GM18507 (cell line): ENCODE measurements around the gene SND1.
"Not testable (repeated sequence)": the region's sequence is repeated elsewhere in the genome, so short reads cannot be mapped to it uniquely, and the experiment has no call there.

ENCODE experiments used
- DNase-seq: peaks from one replicate; pipeline ENCODE4 v3.0.0; 2011; ENCODE audit warnings: low read depth; ENCODE audit not compliant: insufficient read length; ENCODE audit errors: extremely low spot score
- FAIRE-seq: peaks from 2 replicates; lab custom pipeline; 2011; peaks lifted over from hg19 to GRCh38; lab: Jason Lieb, UNC

SND1 gene

DNA sequence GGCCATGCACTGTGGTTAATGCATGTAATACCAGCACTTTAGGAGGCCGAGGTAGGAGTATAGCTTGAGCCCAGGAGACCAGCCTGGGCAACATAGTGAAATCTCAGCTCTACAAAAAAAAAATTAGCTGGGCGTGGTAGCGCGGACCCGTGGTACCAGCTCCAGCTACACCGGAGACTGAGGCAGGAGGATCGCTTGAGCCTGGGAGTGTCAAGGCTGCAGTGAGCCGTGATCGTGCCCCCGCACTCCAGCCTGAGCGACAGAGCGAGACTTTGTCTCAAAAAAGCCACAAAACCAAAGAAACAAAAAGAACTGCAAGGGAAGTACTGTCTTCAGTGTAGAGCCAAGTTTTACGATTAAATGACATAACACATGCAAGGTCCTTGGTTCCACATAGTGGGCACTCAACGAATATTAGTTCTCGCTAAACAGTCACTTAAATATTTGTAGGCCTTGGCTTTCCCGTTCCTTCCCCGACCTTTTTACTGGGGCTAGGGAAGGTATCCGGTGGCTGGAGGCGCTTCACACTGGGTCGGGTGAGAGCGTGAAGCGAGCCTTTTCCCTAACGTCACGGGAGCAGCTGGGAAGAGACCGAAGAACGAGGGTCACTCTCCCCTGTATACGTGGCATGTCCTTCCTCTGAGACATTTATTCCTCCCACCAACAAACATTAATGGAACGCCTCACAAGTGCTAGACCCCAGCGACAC, 993 bp upstream of the SND1 start:
- no peak for DNase-seq
- no peak for FAIRE-seq

DNA sequence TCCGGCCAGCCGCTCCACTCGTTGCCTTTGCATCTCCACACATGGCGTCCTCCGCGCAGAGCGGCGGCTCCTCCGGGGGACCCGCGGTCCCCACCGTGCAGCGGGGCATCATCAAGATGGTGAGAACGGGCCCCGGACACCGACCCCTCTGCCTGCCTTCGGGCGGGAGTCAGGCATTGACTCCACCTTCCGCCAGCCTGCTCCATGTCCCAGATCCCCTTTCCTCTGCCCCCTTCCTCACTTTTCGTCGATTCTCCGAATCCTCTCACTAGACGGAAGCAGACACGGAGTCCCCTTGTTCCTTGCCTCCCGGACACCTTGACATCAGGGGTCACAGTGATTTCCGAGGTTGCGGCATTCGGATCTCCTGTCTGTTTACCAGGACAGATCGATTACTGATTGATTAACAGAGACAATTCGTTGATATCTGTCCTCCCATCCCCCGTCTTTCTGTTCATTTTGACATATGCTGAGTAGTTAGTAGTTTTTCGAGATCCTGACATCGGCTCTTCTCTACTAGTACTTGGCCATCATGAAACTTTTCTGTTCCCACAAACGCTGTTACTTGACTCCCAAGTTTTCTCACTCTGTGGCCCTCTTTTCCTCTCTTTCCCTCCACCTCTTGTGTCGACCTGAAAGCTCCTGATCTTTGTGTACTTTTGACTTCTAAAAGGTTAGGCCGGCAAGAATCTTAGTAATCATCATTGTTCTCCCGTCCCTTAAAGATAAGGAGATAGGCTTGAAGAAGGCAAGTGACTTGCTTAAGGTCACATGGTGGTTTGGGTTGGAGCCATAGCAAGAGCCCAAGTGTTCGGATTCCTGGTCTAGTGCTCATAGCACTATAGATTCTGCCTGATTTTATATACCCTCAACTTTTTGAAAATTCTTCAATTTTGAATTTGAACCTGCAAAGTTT, 597 bp downstream of the SND1 start:
- no peak for FAIRE-seq
- DNase-seq = no peak

DNA sequence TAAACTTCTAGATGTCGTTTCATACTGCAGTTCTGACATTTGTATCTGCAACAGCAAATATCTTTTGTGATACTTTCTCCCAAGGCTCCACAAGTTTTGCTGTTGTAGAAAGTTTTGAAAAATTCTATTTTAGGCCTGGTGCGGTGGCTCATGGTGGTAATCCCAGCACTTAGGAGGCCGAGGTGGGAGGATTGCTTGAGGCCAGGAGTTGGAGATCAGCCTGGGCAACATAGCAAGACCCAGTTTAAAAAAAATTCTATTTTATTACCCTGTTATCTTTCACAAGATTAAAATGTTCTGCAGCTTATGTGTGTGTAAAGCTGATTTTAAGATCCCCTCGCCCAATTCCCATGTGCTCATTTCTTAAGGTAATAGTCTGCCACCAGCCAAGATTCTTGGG, 1.4 kb downstream of the SND1 start:
- DNase-seq (no peak), FAIRE-seq (no peak)

DNA sequence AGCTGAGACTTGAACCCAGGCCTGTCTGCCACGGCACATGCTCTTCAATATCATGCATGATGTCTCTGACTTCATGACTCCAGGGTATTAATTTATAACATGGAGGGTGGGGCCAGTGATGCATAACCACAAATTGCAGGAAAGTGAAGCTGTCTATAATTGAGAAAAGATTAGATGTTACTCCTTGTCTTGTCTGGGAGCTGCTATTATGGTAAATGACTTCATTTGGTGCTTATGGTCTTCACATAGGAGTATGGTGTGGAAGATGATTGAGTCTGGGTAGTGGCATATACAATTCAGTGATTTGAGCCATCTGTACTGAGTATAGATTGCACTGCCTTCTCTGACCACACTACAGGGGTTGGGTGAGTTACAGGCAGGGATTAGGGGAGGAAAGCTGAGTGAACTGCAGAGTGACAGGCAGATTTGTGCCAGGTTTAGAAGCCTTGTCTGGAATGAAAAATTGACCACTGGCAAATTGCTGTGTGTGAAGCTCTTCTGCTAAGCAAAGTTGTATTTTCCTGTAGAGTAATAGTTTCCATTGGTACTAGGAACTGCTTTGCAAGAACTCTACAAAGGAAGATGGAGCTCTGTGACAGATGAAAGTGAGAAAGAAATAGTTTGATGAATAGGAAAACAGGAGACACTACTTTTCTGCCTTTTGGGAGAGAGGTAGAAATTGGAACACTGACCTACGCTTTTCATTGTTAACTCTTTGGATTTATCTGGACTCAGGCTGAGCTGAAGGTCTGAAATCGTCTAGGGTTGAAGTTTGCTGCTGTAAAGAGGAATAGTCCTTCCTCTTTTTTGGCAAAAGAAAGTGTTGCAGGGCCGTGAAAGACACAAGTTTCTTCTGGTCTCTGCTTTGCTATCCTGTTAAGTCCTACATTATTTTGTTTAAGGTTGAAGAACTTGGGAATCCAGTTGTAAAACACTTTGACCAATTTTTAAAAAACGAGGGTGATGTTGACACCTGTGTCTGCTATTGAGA, 2.7 kb downstream of the SND1 start:
- DNase-seq = no peak
- FAIRE-seq = no peak

DNA sequence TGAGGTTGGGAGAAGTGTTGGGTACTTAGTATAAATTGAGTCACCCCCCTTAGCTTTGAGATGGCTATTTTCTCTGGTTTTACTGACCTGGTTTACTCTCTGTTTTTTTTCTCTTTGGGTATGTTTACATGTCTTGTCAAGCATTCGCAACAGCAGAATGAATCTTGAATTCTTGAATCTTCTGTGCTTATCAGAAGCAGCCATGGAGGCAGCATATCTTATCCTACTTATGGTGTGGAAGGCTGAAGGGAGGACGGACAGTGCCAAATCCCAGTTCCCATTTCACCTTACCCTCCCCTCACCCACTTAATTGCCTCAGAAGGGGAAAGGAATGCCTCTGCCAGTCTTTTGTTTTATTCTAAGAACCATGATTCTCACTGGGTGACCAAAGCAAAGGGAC, 3.7 kb downstream of the SND1 start:
- DNase-seq (no peak), FAIRE-seq (no peak)

DNA sequence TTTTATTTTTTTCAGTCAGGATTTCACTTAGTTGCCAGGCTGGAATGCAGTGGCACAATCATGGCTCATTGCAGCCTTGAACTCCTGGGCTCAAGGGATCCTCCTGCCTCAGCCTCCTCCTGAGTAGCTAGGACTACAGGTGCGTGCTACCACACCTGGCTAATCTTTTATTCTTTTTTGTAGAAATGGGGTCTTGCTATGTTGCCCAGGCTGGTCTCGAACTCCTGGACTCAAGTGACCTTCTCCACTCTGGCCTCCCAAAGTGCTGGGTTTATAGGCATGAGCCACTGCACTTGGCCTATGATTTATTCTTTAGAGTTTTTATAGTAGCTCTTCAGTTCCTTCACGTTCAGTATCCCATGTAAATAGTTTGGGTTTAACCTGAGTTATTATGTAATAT, 5.5 kb downstream of the SND1 start:
- DNase-seq = no peak
- FAIRE-seq = no peak

DNA sequence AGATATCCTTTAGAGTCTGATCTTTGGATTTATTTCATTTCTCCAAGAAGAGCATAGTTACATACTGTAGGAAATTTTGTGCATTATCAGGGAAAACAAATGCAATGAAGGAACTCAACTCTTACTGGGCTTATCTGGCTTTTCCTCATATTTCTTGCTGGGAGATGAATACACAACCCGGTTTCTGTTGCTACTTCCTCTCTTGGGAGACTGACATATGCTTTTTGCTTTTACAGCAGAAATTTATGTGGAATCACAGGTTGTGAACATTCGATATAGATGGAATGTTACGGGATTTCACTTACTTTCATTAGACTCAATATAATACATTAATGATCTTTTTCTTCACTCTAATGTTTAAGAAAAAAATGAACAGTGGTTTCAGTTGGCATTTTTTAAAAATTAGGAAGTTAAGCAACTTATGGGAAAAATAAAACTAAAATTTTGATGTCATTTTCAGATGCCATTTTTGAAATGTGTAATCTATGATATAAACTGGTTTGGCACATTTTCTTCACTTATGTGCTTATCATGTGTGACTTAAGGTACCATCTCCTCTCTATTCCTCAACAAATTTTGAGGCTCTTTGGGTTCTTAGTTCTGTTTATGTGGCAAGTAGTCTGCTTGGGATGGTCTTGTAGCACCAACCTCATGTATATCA, 7.1 kb downstream of the SND1 start:
- FAIRE-seq = no peak
- DNase-seq = no peak

DNA sequence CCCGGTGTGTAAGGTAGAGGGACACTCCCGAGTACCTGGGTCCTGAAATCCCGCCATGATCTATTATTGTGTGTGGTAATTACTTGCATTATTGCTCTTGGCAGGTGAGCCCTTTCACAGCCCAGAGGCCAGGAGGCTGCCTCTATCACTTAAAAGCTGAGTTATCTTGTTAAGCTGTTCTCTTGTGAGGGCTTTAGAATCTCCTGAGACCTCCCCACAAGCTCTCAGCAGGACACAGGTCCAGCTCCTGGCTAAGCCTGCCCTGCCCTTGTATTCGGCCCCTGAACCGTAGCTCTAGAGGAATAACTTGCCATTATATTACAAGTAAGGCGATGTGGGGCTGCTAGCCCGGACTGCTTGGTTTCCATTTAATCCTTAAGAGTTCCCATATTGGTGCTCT, 13.9 kb downstream of the SND1 start:
- FAIRE-seq (no peak), DNase-seq (no peak)

DNA sequence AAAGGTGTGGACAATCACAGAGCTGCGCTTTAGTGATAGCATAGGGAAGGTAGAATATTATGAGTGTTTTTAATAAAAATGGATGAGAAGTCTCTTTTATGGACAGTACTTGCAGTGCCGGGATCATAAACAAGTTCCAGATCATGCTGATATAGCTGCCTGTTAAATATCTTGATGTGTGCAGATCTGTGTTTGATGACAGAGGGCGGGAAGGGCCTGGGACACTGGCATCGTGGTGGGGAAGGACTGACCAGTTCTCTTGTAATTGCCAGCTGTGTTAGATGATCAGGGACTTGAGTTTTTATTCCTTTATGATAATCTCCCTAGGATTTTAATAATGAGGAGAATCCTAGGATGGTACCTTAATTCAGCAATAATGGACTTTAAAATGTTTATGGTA, 14.6 kb downstream of the SND1 start:
- DNase-seq (no peak), FAIRE-seq (no peak)

DNA sequence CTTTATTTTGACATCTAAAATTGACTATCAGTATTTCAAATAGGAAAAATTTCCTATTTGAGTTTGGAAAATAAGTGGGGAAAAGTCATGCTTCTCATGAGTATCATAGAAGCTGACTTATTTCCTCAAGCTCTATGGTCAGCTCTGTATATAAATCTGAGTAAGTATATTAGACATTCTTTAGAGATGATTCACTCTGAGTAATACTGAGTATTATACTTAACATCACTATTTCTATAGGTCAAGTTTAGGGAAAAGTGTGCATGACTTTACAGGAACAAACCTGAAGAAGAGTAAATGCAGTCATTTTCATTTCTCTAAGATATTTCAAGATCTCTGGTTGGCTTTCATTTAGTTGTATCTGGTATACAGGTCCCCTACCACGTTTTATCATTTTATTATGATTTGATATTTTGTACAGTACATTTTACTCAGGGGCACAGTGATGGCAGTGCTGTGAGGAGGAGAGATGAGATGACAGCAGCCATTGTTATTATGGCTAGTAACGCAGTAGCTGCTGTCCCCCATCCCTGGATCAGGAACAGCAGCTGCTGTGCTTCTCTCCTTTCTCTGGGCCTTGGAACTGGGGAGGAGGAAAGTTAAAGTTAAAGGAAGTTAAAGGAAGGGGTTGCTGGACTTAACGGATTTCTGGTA, 15.2 kb downstream of the SND1 start:
- DNase-seq (no peak), FAIRE-seq (no peak)

DNA sequence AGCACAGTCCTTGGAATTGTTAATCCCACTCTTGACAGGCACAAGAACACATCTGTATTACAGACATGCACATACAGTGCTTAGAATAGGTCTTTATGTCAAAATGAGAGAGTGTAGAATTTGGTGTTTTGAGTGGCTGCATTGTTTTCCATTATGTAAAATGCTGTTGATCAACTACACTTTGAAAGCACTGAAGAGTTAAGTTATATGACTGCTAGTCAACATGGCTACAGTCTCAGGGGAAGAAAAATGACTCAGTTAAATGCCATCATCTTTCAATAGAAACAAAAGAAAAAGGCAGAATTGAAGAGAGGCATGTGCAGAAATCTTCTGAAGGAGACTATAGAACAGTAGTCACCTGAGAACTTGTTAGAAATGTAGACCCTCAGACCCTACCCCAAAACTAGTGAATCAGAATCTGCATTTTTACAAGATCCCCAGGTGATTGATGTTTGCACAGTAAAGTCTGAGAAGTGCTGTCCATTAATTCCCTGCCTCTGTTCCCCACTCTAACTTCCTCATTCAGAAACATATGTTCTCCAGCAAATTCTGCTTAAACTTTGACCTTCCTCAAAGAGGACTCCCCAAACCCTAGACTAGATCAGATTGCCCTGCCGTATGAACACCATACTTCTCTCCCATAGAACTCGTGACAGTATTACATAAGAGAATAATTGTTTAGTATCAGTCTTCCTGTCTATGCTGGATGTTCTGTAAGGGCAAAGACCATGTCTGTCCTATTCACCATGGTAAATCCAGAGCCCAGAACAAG, 16.0 kb downstream of the SND1 start:
- DNase-seq (no peak), FAIRE-seq (no peak)

DNA sequence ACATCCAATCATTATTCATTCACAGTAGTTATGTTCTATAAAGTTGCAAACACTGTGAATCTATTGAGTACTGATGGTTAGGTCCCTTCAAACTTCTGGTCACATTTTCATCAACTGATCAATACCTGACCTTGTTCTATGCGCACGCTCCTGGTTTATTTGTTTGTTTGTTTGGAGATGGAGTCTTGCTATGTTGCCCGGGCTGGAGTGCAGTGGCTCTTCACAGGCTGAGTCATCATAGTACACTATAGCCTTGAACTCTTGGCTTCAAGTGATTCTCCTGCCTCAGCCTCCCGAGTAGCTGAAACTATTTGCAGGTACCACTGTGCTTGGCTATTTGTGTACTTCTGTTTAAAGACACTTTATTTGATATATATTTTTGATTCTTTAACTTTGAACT, 19.3 kb downstream of the SND1 start:
- DNase-seq = no peak
- FAIRE-seq = no peak

DNA sequence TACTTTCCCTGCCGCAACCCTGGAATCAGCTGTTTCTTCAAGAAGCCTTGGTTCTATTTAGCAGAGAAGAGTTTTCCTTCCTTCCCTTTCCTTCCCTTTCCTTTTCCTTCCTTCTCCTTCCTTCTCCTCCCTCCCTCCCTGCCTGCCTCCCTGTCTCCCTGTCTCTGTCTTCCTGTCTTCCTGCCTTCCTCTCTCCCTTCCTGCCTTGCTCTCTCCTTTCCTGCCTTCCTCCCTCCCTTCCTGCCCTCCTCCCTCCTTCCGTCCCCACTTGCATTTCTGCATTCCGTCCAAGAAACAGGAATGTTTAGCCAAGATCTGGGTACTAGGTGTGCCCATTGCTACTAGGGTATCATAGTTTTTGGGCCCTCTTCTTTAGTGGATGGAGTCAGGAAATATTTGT, 21.9 kb downstream of the SND1 start:
- FAIRE-seq = no peak
- DNase-seq = no peak

DNA sequence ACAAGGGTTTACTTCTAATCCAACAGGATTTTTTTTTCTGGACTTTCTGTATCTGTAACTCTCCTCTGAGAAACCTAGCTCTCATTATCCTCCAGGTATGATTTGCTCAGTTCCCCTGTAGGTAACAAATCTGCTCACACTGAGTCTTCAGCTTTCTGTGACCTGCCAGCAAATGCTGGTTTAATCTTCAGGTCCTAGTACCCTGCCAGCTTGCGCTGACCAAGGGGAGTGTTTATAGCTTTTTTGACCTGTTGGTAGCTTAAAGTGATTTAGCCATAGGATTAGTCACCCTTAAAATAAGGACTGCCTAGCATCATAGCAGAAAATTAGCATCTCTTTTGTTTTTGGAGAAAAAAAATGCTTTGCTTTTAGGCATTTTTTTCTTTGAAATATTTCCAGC, 22.4 kb downstream of the SND1 start:
- no peak for DNase-seq
- FAIRE-seq = no peak

DNA sequence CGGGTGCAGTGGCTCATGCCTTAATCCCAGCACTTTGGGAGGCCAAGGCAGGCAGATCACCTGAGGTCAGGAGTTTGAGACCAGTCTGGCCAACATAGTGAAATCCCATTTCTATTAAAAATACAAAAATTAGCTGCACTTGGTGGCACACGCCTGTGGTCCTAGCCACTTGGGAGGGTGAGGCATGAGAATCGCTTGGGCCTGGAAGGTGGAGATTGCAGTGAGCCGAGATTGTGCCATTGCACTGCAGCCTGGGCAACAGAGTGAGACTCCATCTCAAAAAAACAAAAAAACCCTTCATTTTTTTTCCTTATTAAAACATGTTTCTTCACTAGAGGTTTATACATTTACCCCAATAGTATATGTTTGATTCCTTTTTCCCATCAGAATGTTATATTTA, 22.9 kb downstream of the SND1 start:
- not testable (repeated sequence) for DNase-seq, FAIRE-seq

DNA sequence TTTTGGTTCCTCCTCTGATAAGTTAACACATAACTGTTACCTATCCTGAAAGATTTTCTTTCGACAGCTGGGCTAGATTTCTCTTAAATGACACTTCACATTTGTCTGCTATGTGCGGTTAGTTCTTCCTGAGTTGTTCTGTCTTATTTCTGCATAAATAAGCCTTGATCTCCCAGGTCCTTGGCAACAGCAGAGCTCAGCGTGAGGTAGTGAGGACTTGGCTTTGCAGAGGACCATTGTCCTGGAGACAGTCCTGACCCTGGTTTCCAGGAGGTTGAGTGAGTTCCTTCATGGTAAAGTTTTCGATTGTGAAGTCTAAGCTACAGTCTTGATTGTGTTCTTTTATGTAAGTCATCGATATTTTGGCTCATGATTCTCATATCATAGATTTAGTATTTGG, 23.7 kb downstream of the SND1 start:
- FAIRE-seq = no peak
- no peak for DNase-seq

DNA sequence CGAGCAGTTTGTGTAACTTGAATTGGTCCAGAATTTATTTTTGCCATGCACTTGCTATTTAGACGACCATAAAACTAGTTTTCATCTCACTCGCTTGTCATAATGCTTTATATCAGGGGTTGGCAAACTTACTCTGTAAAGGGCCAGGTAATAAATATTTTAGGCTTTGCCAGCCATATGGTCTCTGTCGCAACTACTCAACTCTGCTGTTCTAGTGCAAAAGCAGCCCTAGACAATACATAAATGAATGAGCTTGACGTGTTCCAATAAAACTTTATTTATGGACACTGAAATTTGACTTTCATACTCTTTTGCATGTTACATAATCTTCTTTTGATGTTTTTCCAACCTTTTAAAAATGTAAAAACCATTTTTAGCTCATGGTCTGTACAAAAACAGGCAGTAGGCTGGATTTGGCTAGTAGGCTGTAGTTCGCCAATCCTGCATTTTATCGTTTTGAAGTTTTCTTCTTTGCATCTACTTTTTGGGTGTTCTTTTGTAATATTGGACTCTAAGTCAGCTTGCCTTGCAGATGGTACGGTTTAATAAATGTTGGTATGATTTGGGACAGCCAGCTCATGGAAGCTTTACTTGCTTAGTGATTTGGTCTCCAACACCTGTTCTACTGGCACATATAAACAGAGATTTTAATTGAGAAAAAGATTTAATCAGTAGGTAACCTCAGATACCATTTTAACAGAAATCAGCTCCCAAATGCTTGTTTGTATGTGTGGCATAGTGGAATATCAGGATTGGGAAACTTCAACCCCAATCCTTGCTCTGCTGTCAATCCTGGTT, 25.6 kb downstream of the SND1 start:
- DNase-seq = no peak
- FAIRE-seq = no peak
